C1 segment of cervical spinal cord (tissue), 14 donors: ENCODE measurements around the gene TMTC2.
A peak's percentile ranks its signal among the peaks of the same experiment; 100 is the strongest.

Experiments used
- DNase-seq, 14 donors: peaks; one replicate each; lab custom pipeline; 2025; lab: John Stamatoyannopoulos, UW

The TMTC2 gene

GRCh38 chr12:82686168-82687020, at the start of gene TMTC2:
TSS of gene TMTC2 (plus strand) at chr12:82686906.
- peak; percentile 67 to 99 (median 96) for DNase-seq

GRCh38 chr12:82638324-82638723, 48.4 kb upstream of the TMTC2 start:
- no peak for DNase-seq

GRCh38 chr12:82644896-82645295, 41.8 kb upstream of the TMTC2 start:
- no peak for DNase-seq

GRCh38 chr12:82645414-82645813, 41.3 kb upstream of the TMTC2 start:
- DNase-seq, result no peak

GRCh38 chr12:82647853-82648252, 38.9 kb upstream of the TMTC2 start:
- no peak for DNase-seq

GRCh38 chr12:82648259-82648909, 38.3 kb upstream of the TMTC2 start:
- no peak for DNase-seq

GRCh38 chr12:82650627-82651337, 35.9 kb upstream of the TMTC2 start:
- no peak for DNase-seq

GRCh38 chr12:82651489-82651888, 35.2 kb upstream of the TMTC2 start:
- DNase-seq, result no peak

GRCh38 chr12:82652071-82652470, 34.6 kb upstream of the TMTC2 start:
- DNase-seq, result no peak

GRCh38 chr12:82655751-82656150, 31.0 kb upstream of the TMTC2 start:
- no peak for DNase-seq

GRCh38 chr12:82659343-82660207, 27.1 kb upstream of the TMTC2 start:
- no peak for DNase-seq

- DNase-seq, result no peak
Observed at GRCh38 chr12:82660541-82661325, 26.0 kb upstream of the TMTC2 start.

GRCh38 chr12:82663893-82664292, 22.8 kb upstream of the TMTC2 start:
- DNase-seq, result peak in 1 of 14 donors; percentile 46

GRCh38 chr12:82665142-82665923, 21.4 kb upstream of the TMTC2 start:
- DNase-seq, result no peak

- DNase-seq, result no peak
Observed at GRCh38 chr12:82666830-82667229, 19.9 kb upstream of the TMTC2 start.

- DNase-seq, result no peak
Observed at GRCh38 chr12:82671673-82672195, 15.0 kb upstream of the TMTC2 start.

- no peak for DNase-seq
Observed at GRCh38 chr12:82672811-82673495, 13.8 kb upstream of the TMTC2 start.

GRCh38 chr12:82673698-82674097, 13.0 kb upstream of the TMTC2 start:
- DNase-seq, result no peak

- DNase-seq, result peak in 1 of 14 donors; percentile 46
Observed at GRCh38 chr12:82675246-82675645, 11.5 kb upstream of the TMTC2 start.
